Coronary artery (tissue), 2 donors: ENCODE measurements around the gene B3GAT1.

Experiments
- DNase-seq: peaks from one replicate; pipeline ENCODE4 v3.0.0-alpha.2; 2017; ENCODE audit warnings: low spot score
- H3K27ac ChIP-seq, 2 donors: fragments of 200-600 bp; sonication (generic); one replicate each; pipeline ENCODE4 v1.5.1; 2016 to 2019
- H3K4me3 ChIP-seq: fragments of 200-600 bp; sonication (generic); 2 replicates; pipeline ENCODE4 v1.5.1; 2016; ENCODE audit warnings: mild to moderate bottlenecking, moderate library complexity
- CTCF ChIP-seq: fragments of 200-600 bp; sonication (generic); IDR thresholded peaks from one replicate; pipeline ENCODE4 v1.5.1; 2019; ENCODE audit warnings: antibody characterized with exemption

Gene B3GAT1

DNA sequence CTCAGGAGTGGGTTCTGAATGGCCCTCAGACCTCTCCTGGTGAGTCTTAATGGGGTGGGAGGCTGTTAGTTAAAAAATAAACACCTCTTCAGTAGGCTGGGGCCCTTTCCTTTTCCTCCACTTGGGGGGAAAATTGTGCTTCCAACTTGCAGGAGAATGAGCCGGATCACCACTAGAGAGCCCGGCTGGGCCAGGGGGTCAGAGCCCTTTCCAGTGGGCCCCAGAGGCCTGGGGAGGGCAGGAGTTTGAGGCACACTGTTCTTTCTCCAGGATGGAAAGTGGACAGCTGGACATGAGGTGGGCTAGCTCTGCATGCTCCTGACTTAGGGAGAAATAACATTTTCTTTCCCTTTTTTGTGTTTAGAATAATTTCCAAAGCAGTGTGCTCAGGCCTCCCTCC, 32.8 kb downstream of the B3GAT1 start:
- no peak for TF ChIP-seq CTCF
- H3K4me3 ChIP-seq: no peak overlapping the region
- H3K27ac ChIP-seq: no peak overlapping the region
- DNase-seq: no peak

- no peak overlapping the region for H3K4me3 ChIP-seq
- DNase-seq: no peak
- TF ChIP-seq CTCF: no peak
- H3K27ac ChIP-seq: no peak overlapping the region
These were observed 34.2 kb downstream of the B3GAT1 start for GRCh38 chr11:134377876-134378275.

GRCh38 chr11:134376150-134376921, 35.7 kb downstream of the B3GAT1 start:
- no peak overlapping the region for H3K27ac ChIP-seq

DNA sequence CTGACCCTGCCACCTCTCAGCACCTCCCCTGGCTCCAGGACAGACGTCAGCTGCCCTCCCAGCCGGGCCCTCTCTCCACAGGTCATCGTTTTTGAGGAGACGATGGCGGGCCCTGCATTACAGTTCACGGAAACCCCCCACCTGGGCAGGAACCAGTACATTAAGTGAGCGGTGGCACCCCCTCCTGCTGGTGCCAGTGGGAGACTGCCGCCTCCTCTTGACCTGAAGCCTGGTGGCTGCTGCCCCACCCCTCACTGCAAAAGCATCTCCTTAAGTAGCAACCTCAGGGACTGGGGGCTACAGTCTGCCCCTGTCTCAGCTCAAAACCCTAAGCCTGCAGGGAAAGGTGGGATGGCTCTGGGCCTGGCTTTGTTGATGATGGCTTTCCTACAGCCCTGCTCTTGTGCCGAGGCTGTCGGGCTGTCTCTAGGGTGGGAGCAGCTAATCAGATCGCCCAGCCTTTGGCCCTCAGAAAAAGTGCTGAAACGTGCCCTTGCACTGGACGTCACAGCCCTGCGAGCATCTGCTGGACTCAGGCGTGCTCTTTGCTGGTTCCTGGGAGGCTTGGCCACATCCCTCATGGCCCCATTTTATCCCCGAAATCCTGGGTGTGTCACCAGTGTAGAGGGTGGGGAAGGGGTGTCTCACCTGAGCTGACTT, 37.0 kb downstream of the B3GAT1 start:
- no peak overlapping the region for H3K27ac ChIP-seq
- no peak overlapping the region for H3K4me3 ChIP-seq
- no peak for TF ChIP-seq CTCF
- no peak for DNase-seq

More at GRCh38 chr11:134376150-134376921, 35.7 kb downstream of the B3GAT1 start:
- no peak for DNase-seq
- TF ChIP-seq CTCF: no peak
- no peak overlapping the region for H3K4me3 ChIP-seq

GRCh38 chr11:134374171-134374570, 37.9 kb downstream of the B3GAT1 start:
- TF ChIP-seq CTCF: no peak
- Histone ChIP-seq H3K4me3 (no peak overlapping the region), H3K27ac (no peak overlapping the region)
- DNase-seq: no peak

DNA sequence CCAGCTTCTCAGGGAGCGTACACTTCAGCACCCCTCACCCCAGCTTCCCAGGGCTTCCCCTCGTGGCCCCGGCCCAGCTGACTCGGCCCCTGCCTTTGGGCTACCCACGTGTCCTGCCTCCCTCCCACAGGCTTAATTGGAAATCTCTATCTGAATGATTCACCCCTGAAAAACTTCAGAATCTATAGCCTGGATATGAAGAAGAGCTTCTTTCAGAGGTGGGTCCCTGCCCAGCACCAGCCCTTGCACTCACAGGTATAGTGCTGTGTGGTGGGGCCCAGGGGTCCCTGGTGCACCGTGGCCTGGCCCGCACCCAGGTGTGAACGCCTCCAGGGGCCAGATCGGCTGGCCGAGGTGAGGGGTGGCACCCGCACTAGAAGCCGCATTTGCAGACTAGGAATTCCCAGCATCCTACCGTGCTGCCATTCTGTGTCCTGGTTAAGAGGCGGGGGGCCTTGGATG, 38.4 kb downstream of the B3GAT1 start:
- Histone ChIP-seq H3K27ac (no peak overlapping the region), H3K4me3 (no peak overlapping the region)
- no peak for TF ChIP-seq CTCF
- DNase-seq: no peak

GRCh38 chr11:134372961-134373360, 39.1 kb downstream of the B3GAT1 start:
- no peak for DNase-seq
- TF ChIP-seq CTCF: no peak
- H3K27ac ChIP-seq: no peak overlapping the region

More at GRCh38 chr11:134372961-134373360, 39.1 kb downstream of the B3GAT1 start:
- no peak overlapping the region for H3K4me3 ChIP-seq
